ENCODE data around the gene FSIP1.

GRCh38 chr15:39785841-39786240 lies 3.2 kb upstream of the FSIP1 start:
- TF ChIP-seq CTCF (IDR thresholded peaks at IDR 0.05) (no peak), POLR2A (IDR thresholded peaks at IDR 0.05) (no peak)

Measured in lower leg skin (tissue), 3 donors.